Hematopoietic multipotent progenitor cell treated with erythropoietin and hydrocortisone succinate and interleukin-3 and kit ligand, for 17 days (in vitro differentiated cells): ENCODE data around the gene IL22RA1.

Source experiments
- DNase-seq: peaks from one replicate; pipeline ENCODE4 v3.0.0-alpha.2; 2015; ENCODE audit warnings: low spot score

Gene IL22RA1

GRCh38 chr1:24136956-24137539 lies 5.9 kb downstream of the IL22RA1 start:
- DNase-seq: no peak

DNA sequence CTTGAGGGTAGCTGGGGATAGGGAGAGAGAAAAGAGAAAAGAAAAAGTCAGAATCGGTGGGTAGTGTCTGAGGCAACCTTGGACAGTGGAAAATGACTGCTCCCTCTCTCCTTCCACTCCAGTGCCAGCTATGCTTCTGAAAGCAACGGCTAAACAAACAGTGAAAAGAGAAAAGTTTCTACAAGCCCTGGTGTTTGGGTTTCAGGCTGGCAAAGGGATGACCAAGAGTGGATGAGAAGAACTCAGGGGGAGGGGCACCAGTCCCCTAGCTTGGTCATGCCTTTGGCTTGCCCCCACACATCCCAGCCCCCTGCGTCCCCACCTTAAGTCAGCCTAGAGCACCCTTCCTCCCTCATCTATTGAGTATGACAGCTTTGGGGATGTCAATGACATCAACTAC lies 8.6 kb downstream of the IL22RA1 start:
- DNase-seq: no peak

- no peak for DNase-seq
Measured at GRCh38 chr1:24133819-24134218, 9.1 kb downstream of the IL22RA1 start.

DNA sequence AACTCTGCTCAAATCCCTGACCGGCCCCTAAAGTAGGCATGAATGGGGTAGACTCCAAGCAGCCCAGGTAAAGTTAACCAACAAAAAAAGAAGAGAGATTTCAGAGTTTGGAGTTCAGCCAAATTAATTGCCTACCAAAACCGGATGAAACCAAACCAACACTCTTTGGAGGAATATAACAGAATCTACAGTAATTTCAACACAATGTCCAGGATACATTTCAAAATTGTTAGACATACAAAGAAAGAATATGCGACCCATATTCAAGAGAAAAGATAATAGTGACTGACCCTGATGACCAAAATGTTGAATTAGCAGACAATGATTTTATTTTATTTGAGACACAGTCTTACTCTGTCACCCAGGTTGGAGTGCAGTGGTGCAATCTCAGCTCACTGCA lies 12.6 kb downstream of the IL22RA1 start:
- DNase-seq: no peak

DNA sequence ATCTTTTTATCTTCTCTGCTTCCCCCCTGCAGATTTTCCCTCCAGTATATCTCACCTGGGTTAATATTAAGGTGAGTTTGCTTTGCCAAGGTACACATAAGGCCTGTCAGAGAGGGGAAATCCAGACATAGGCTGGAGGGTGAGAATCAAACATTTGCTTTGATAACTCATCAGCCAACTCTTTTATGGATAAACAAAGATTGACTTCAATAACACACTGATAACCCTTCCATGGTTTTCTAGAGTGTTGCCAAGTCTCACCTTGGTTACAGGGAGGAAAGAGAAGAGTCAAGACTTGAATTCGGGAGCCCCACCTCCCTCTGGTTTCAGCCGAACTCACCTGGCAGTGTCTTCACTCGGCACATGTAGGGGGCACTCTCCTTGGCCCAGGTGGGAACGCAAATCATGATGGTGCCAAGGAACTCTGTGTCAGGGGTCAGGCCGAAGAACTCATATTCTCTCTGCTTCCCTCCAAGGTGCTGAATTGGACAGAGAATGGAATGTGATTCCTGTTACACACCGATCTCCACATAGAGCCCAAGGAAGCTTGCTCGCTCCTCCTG lies 15.1 kb downstream of the IL22RA1 start:
- no peak for DNase-seq

- no peak for DNase-seq
Measured at GRCh38 chr1:24127134-24127800, 15.7 kb downstream of the IL22RA1 start.

GRCh38 chr1:24126672-24127023 lies 16.3 kb downstream of the IL22RA1 start:
- DNase-seq: no peak

GRCh38 chr1:24126018-24126671 lies 16.8 kb downstream of the IL22RA1 start:
- DNase-seq: no peak

- DNase-seq: no peak
Measured at GRCh38 chr1:24125456-24125855, 17.5 kb downstream of the IL22RA1 start.

DNA sequence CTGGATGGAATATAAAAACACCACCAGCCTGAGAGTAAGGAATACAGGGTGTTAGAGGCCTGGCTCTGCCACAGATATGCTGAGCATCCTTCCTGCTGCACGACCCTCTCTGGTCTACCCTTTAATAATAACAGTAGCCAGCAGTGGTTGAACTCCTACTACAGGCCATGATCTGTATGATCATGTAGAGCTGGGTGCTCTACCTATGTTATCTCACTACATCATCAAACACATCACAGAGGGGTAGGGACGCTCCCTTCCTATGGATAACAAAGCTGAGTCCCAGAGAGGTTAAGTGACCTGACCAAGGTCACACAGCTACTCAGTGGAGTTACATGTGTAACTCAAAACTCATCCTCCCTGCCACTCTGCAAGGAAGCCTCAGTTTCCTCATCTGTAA lies 18.0 kb downstream of the IL22RA1 start:
- no peak for DNase-seq

DNA sequence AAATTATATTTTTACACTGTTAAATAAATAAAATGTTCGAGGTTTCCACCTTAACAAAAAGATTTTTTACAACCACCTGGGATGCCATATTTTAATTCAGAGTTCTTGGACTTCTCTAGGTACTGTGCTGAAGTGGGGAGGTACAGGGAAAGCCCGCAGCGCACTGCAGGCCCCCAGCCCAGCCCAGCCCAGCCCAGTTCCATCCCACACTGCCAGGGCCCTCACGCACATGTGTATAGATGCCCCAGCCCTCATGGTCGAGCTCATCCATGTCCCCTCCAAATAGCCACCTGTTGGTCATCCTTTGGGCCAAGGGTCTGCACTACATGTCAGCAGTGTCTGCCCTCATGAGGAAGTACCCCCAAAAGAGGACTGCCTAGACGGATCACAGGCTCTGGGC lies 19.3 kb downstream of the IL22RA1 start:
- DNase-seq: no peak

- DNase-seq: no peak
Measured at GRCh38 chr1:24122776-24123175, 20.2 kb downstream of the IL22RA1 start.

- no peak for DNase-seq
Measured at GRCh38 chr1:24121406-24121805, 21.5 kb downstream of the IL22RA1 start.

DNA sequence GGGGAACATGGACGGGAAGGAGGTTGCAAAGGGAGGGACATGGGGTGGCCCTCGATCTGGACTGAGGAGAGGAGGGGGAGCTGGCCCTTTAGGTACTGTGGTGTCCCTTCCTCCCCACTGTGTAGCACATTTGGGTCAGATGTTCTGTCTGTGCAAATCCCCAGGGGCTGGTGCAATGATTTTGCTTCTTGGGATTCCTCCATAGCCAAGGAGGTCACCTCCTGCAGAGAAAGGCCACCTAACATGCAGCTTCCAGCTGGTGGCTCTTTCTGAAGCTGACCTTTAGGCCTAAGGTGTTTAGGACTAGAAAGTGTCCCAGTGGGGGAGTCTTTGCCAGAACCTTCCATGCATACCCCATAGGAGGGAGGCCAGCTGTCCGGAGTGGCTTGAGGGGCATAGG lies 22.0 kb downstream of the IL22RA1 start:
- no peak for DNase-seq

DNA sequence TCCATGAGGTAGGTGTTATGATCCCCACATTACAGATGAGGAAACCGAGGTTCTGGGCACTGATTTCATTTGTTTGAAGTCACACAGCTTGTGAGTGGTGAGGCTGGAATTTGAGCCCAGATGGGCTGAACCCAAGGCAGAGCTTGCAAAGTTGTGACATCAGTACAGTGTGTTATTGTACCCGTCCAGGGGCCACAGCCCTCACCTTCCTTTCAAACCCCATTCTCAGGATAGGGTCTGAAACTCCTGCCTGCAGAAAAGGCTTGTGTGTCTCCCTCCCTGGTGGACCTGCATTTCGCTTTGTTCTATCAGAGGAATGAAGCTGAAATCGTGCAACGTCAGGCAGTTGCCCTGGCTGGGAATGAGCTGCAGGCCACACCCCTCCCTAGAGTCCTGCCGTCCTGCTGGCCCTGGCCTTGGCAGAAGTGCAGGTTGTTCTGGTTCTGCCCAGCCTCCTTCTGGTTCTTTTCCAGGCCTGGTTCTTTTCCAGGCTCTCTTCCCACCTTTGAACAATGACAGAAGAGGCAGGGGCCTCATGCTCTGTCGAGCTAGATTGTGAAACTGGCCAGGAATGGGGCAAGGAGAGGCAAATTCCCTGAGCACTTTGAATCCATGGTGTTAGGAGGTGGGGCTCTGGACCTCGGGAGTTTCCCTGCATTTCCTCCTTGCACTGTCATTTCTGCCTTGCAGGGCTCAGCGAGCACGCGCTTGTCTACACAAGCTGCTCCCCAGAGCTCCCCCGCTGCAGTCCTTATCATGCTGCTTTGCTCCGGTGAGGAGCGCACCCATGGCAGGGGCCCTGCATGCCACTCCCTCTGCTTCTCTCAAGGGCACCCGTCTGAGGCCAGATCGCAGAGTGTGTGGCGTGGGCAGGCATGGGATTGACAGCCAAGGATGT lies 22.8 kb downstream of the IL22RA1 start:
- no peak for DNase-seq

- no peak for DNase-seq
Measured at GRCh38 chr1:24119489-24119858, 23.5 kb downstream of the IL22RA1 start.

- DNase-seq: no peak
Measured at GRCh38 chr1:24118410-24119242, 24.3 kb downstream of the IL22RA1 start.

- no peak for DNase-seq
Measured at GRCh38 chr1:24117722-24118409, 25.1 kb downstream of the IL22RA1 start.

- no peak for DNase-seq
Measured at GRCh38 chr1:24117132-24117531, 25.8 kb downstream of the IL22RA1 start.

DNA sequence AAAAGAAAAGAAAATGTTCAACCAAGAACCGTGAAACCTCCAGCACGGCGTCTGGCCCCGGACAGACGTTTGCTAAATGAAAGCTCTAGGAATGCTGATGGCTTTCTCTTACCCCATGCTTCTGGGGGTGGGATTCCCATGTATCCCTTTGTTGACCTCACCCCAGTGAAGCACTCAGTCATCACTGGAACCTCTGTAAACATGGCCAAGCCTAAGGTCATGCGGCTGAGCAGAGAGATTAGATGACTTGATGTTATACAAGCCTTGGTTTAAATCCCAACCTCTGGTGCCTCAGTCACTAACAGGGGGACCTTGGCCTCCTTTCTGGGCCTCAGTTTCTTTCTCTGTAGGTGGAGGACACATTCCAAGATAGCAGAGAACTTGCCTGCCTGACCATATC lies 28.2 kb downstream of the IL22RA1 start:
- DNase-seq: no peak

DNA sequence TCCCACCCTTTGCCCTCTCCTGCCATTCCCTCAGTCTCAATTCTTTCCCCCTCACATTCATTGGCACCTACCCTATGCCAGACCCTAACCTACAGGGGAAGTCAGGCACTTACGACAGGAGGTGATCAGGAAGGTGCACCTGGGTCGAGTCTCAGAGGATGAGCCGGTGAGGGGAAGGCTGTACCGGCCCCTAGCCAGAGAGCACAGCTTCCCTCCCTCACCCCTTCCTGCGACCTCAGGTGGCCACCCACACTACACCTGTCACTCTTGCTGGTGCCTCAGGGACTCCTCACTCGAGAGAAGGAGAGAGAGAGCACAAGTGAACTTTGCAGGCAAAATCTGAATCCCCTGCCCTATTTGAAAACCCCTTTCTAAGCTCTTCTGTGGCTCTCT lies 29.3 kb downstream of the IL22RA1 start:
- no peak for DNase-seq
